Fibroblast of lung (primary cell): ENCODE results near the gene MCAT.

Source experiments
- EZH2 ChIP-seq: IDR thresholded peaks from 2 replicates; pipeline ENCODE4 v1.5.1; 2012; ENCODE audit warnings: low read length, control low read depth, mild to moderate bottlenecking; ENCODE audit errors: missing control alignments
- TF ChIP-seq, protein P1 (sequence below), 2 donors: IDR thresholded peaks in 1 of 2; conservative IDR thresholded peaks in 1 of 2; 1 replicate in 1 of 2; 2 replicates in 1 of 2; pipeline ENCODE4 v1.5.1; 2011 to 2012; ENCODE audit warnings: low read length in 2 of 2, control low read depth in 1 of 2, inconsistent platforms in 1 of 2, low read depth in 1 of 2, mild to moderate bottlenecking in 1 of 2

DNA sequence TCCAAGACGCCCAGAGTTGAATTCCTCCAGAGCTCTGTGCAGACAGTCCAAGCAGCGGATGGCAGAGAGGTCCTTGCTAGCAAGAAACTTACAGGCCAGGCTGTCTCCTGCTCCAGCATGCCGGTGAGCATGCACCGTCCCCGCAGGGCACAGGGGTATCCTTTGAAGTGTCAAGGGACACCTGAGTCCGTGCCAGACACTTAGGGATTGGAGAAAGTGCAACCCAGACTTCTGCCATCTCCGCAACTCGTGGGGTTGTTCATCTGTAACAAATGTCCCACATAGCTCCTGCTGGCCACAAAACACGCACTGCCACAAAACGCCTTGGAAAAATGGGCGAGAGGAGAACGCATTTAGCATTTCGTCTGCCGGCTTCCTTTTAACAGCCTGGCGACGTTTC is 21.4 kb upstream of the MCAT start:
- TF ChIP-seq, protein P1, sequence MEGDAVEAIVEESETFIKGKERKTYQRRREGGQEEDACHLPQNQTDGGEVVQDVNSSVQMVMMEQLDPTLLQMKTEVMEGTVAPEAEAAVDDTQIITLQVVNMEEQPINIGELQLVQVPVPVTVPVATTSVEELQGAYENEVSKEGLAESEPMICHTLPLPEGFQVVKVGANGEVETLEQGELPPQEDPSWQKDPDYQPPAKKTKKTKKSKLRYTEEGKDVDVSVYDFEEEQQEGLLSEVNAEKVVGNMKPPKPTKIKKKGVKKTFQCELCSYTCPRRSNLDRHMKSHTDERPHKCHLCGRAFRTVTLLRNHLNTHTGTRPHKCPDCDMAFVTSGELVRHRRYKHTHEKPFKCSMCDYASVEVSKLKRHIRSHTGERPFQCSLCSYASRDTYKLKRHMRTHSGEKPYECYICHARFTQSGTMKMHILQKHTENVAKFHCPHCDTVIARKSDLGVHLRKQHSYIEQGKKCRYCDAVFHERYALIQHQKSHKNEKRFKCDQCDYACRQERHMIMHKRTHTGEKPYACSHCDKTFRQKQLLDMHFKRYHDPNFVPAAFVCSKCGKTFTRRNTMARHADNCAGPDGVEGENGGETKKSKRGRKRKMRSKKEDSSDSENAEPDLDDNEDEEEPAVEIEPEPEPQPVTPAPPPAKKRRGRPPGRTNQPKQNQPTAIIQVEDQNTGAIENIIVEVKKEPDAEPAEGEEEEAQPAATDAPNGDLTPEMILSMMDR (conservative IDR thresholded peaks at IDR 0.05 in 1 of 2, IDR thresholded peaks at IDR 0.05 in 1 of 2; ENCODE audit: low read depth in 1 of 2, low read length in 2 of 2): no peak
- TF ChIP-seq EZH2: no peak
